ENCODE data around the gene TGFBR3L.

DNA sequence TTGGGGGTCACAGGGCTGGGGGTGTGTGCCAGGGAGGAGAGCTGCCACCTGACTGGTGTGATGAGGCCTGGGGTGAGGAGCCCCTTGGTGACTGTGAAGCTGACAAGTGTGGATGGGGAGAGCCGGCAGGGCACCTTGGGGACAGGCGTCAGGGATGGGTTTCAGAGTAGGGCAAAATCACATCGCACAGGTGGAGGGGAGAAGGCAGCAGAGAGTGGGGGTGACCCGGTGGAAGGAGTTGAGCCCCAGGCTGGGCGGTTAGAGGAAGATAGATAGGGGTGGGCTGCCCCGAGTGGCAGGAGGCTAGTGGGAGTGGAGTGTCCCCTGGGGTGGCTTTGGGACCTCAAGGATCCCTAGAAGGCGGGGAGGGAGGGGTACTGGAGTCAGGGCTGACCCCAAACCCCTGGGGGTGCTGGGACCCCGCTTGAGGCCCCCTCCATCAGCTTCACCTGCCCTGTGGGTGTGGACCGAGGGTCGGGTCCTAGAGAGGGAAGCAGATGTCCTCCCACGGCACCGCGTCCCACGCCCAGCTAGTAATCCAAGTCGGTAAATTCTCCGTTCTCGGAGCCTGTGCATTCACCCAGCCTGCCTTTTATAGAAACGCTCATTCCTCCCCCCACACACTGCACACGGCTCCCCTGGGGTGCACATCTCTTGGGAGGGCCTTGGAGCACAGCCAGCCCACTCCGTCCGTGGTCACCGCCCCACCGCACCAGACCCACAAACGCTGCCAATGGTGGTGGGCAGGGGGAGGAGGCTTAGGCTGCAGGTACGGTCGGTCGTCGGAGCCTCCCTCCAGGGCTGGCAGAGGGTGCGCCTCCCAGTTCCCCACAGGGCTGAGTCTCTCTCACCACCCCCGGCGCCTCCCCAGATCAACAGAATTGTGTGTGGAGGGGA lies 8.9 kb downstream of the TGFBR3L start:
- TF ChIP-seq, protein P1, sequence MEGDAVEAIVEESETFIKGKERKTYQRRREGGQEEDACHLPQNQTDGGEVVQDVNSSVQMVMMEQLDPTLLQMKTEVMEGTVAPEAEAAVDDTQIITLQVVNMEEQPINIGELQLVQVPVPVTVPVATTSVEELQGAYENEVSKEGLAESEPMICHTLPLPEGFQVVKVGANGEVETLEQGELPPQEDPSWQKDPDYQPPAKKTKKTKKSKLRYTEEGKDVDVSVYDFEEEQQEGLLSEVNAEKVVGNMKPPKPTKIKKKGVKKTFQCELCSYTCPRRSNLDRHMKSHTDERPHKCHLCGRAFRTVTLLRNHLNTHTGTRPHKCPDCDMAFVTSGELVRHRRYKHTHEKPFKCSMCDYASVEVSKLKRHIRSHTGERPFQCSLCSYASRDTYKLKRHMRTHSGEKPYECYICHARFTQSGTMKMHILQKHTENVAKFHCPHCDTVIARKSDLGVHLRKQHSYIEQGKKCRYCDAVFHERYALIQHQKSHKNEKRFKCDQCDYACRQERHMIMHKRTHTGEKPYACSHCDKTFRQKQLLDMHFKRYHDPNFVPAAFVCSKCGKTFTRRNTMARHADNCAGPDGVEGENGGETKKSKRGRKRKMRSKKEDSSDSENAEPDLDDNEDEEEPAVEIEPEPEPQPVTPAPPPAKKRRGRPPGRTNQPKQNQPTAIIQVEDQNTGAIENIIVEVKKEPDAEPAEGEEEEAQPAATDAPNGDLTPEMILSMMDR (tag by site-specific recombination; IDR thresholded peaks at IDR 0.05) = no peak
- TF ChIP-seq, protein P2, sequence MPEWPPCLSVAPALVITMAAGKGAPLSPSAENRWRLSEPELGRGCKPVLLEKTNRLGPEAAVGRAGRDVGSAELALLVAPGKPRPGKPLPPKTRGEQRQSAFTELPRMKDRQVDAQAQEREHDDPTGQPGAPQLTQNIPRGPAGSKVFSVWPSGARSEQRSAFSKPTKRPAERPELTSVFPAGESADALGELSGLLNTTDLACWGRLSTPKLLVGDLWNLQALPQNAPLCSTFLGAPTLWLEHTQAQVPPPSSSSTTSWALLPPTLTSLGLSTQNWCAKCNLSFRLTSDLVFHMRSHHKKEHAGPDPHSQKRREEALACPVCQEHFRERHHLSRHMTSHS (tag by site-specific recombination; IDR thresholded peaks at IDR 0.05) = no peak
- no peak for TF ChIP-seq ZNF223 (tag by site-specific recombination; IDR thresholded peaks at IDR 0.05)
- TF ChIP-seq ZBTB17 (tag by site-specific recombination; IDR thresholded peaks at IDR 0.05) = no peak
- TF ChIP-seq, protein P3, sequence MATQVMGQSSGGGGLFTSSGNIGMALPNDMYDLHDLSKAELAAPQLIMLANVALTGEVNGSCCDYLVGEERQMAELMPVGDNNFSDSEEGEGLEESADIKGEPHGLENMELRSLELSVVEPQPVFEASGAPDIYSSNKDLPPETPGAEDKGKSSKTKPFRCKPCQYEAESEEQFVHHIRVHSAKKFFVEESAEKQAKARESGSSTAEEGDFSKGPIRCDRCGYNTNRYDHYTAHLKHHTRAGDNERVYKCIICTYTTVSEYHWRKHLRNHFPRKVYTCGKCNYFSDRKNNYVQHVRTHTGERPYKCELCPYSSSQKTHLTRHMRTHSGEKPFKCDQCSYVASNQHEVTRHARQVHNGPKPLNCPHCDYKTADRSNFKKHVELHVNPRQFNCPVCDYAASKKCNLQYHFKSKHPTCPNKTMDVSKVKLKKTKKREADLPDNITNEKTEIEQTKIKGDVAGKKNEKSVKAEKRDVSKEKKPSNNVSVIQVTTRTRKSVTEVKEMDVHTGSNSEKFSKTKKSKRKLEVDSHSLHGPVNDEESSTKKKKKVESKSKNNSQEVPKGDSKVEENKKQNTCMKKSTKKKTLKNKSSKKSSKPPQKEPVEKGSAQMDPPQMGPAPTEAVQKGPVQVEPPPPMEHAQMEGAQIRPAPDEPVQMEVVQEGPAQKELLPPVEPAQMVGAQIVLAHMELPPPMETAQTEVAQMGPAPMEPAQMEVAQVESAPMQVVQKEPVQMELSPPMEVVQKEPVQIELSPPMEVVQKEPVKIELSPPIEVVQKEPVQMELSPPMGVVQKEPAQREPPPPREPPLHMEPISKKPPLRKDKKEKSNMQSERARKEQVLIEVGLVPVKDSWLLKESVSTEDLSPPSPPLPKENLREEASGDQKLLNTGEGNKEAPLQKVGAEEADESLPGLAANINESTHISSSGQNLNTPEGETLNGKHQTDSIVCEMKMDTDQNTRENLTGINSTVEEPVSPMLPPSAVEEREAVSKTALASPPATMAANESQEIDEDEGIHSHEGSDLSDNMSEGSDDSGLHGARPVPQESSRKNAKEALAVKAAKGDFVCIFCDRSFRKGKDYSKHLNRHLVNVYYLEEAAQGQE (tag by site-specific recombination; IDR thresholded peaks at IDR 0.05) = no peak
- TF ChIP-seq, protein P4, sequence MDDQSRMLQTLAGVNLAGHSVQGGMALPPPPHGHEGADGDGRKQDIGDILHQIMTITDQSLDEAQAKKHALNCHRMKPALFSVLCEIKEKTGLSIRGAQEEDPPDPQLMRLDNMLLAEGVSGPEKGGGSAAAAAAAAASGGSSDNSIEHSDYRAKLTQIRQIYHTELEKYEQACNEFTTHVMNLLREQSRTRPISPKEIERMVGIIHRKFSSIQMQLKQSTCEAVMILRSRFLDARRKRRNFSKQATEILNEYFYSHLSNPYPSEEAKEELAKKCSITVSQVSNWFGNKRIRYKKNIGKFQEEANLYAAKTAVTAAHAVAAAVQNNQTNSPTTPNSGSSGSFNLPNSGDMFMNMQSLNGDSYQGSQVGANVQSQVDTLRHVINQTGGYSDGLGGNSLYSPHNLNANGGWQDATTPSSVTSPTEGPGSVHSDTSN (CRISPR knock-in tag; IDR thresholded peaks at IDR 0.05) = no peak
- no peak for TF ChIP-seq ZBTB26 (tag by site-specific recombination; optimal IDR thresholded peaks at IDR 0.05)
- no peak for TF ChIP-seq ZNF629 (tag by site-specific recombination; IDR thresholded peaks at IDR 0.05)
